ENCODE measurements around the gene C1QL4. TPM values are rescaled to one million over a fixed set of nuclear protein-coding genes. Genes with fewer than 3 reads are reported as not detected.

C1QL4 gene
- total and polyA plus RNA-seq, 9 of the 15 experiments (the other 6 are each of a cell fraction or from before 2014, with no cell fraction given): 0.08 to 2.1 (median 0.31) TPM

- no peak for TF ChIP-seq ZNF512 (tag; IDR thresholded peaks at IDR 0.05)
- peak; percentile 80 for TF ChIP-seq SP1 (CRISPR knock-in tag; IDR thresholded peaks at IDR 0.05)
- TF ChIP-seq NFYB (IDR thresholded peaks at IDR 0.05; ENCODE audit: extremely low read depth, insufficient read length): no peak
- TF ChIP-seq RHOXF2B (CRISPR knock-in tag; conservative IDR thresholded peaks at IDR 0.05): no peak
- no peak for TF ChIP-seq ZNF584 (CRISPR knock-in tag; IDR thresholded peaks at IDR 0.05; ENCODE audit: low read depth)
- TF ChIP-seq ZNF23 (CRISPR knock-in tag; IDR thresholded peaks at IDR 0.05): no peak
- peak; percentile 48; the same call in 1 of the 2 replicates for TF ChIP-seq PBX2 (CRISPR knock-in tag; IDR thresholded peaks at IDR 0.05; ENCODE audit: low read depth)
- TF ChIP-seq PBX2 (tag; conservative IDR thresholded peaks at IDR 0.05; ENCODE audit: low read depth): no peak
- no peak for TF ChIP-seq POLR2B (IDR thresholded peaks at IDR 0.05; ENCODE audit: low read depth, partially characterized antibody)
- TF ChIP-seq DACH1 (IDR thresholded peaks at IDR 0.05; ENCODE audit: partially characterized antibody): no peak
- no peak for TF ChIP-seq THRA (IDR thresholded peaks at IDR 0.05)
- TF ChIP-seq RFX5 (IDR thresholded peaks at IDR 0.05; ENCODE audit: low read depth, low read length): no peak
- TF ChIP-seq ESRRB (CRISPR knock-in tag; IDR thresholded peaks at IDR 0.05; ENCODE audit: borderline replicate concordance): no peak
- no peak for TF ChIP-seq FIP1L1 (IDR thresholded peaks at IDR 0.05; ENCODE audit: low read depth, low read length, poor library complexity, severe bottlenecking)
- TF ChIP-seq AFF4 (CRISPR knock-in tag; IDR thresholded peaks at IDR 0.05): no peak
- no peak for TF ChIP-seq ZBTB1 (CRISPR knock-in tag; IDR thresholded peaks at IDR 0.05; ENCODE audit: borderline replicate concordance, low read depth)
- TF ChIP-seq GATAD2B (IDR thresholded peaks at IDR 0.05; ENCODE audit: borderline replicate concordance): no peak
- no peak for TF ChIP-seq NR2C1 (IDR thresholded peaks at IDR 0.05)
- TF ChIP-seq NR2C1 (tag; IDR thresholded peaks at IDR 0.05): 0 out of 2 replicates have a peak, but pooled peaks have one; percentile 16
Measured at GRCh38 chr12:49342066-49342913, 5.3 kb upstream of the C1QL4 start (continued).

Measured in K562 (cell line).